Measurements from ENCODE around the gene VWCE.

The VWCE gene

DNA sequence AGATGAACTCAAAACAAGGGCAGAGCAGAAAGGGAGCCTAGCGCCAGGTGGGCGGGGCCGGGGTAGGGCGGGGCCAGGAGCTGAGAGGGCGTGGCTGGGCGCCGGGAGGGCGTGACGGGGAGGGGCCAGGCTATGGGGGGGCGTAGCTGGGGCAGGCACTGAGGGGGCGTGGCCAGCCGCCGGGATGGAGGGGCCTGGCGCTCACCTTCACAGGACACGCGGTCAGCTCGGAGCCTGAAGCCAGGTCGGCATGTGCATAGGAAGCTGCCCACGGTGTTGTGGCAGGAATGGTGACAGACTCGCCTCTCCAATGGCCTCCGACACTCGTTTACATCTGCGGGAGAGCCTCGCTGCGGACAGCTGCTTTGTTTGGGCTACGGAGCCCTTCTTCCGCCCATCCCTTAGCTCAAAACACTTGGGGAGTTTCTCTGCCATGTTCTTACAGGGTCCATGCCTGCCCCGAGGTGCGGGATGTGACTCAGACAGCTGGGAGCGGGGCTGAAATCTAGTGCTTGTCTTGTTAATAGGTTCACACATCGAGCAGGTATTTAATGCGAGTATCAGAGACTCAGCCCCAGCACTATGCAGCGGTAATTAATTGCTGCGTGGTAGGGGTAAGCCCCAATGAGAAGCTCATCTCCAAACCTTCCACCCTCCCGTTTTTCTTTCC is 13.4 kb downstream of the VWCE start:
- DNase-seq (ENCODE audit: low read depth in 2 of 2, low spot score in 1 of 2) = no peak

DNA sequence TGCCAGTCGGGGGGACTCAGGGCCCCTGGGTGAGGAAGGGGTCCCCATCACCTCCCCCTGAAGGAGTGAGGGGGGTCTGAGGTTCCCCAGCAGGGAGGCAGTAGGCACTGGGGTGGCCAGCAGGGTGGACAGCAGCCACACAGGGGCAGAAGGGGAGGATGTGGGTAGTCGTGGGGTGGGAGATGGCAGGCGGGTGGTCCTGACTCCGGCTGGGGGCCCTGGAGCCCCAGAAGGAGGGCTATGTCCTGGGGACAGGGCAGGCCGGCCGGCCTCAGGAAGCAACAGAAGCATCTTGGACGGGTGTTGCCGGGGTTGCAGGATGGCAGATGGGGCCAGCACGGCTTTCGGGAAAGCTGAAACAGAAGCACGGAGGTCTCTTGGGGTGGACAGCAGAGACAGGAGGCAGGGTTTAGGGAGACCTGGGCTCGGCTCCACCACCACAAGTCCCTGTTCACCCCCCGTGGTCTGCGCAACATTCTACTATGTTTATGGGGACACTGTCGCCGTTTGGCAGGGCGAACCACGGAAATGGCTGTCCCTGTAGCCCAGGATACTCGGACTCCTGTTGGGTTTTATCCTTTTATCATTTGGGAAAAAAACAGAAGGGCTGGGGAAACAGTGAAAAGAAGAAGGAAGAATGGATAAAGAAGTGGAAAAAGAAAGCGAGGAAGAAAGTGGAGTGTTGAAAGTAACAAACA is 14.1 kb downstream of the VWCE start:
- DNase-seq (ENCODE audit: low read depth in 2 of 2, low spot score in 1 of 2) = no peak

DNA sequence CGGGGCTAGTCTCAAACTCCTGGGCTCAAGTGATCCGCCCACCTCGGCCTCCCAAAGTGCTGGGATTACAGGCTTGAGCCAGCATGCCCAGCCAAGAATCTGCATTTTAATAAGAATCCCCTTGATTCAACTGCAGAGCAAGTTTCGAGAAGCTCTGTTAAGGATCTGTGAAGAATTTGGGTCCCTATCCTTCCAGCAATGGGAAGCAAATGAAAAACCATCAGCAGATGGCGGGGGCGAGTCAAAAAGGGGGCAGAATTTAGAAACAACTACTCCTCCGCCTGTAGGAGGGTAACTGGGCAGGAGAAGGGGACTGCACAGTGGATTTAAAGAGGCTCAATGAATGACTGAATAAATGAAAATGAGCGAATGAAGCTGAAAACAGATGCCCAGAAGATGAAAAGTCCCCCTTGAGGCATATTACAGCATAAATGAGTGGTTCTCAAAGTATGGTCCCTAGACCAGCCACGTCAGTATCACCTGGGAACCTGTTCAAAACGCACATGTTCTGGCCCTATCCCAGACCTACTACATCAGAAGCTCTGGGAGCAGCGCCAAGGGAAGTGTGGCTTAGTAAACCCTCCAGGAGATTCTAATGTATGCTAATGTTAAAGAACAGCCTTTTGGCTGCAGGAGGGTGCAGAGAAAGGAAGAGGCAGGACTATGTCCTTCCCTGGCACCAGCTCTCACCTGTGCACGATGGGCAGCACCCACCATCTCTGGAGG is 15.0 kb downstream of the VWCE start:
- no peak for DNase-seq (ENCODE audit: low read depth in 2 of 2, low spot score in 1 of 2)

DNA sequence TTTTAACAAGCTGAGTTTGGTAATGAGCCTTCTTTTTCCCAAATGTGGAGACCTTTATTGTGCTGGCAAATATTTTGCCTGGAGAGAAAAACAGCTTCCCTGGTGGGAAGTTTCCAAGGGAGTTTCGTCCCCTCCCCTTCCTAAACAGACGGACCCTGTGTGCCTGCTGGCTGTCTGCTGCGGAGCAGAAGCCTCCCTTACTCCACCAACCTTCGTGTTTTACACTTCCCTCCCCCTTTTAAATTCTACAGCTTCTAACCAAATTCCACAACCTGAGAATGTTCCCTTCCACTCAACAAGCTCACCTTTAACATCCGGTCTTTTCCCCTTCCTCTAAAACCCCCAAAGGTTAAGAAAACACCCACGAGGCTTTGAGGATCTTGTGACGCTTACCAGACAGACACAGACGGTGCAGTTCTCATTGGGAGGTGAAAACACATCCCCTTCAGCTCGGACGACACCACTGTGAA is 17.1 kb downstream of the VWCE start:
- DNase-seq (ENCODE audit: low read depth in 2 of 2, low spot score in 1 of 2) = no peak

DNA sequence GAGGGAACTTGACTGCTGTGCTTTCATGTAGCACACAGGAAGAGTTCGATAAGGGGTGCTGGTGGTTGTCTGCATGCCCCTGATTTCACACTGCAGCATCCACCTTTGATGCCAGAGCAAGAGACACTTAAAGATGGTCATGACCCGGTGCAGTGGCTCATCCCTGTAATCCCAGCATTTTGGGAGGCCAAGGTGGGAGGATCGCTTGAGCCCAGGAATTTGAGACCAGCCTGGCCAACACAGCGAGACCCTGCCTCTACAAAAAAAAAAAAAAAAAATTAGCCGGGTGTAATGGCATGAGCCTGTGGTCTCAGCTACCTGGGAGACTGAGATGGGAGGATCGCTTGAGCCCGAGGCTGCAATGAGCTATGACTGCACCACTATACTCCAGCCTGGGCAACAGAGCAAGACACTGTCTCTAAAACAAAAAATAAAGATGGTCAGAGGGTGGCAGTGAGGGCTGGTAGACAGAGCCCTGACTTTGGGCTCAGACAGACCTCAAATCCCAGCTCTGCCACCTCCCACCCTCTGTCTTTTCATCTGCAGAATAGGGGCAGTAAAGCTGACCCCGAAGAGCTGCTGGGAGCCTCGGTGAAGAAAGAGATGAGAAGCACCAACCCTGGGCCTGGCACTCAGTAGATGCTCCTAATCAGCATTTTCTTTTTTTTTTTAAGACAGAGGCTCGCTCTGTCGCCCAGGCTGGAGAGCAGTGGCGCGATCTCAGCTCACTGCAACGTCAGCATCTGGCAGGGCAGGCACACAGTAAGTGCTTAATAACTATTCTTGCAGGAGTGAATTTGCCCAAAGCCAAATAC is 17.7 kb downstream of the VWCE start:
- DNase-seq (ENCODE audit: low read depth in 2 of 2, low spot score in 1 of 2) = no peak

DNA sequence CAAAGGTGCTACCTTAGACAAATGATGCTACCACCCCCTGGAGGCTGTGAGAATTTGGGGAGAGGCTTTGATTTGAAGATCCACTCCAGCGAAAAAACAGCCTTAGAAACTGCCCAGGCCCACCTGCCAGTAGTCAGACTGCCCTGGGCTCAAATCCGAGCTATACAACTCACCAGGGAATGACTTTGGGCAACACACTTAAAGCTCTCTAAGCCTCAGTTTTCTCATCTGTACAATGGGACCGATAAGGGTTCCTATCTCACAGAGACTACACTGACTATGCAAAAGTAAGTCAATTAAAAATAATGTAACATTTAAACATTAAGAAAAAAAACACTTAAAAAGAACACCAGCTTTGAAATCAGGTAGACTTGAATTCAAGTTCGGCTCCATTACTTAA is 19.9 kb downstream of the VWCE start:
- DNase-seq (ENCODE audit: low read depth in 2 of 2, low spot score in 1 of 2) = no peak

DNA sequence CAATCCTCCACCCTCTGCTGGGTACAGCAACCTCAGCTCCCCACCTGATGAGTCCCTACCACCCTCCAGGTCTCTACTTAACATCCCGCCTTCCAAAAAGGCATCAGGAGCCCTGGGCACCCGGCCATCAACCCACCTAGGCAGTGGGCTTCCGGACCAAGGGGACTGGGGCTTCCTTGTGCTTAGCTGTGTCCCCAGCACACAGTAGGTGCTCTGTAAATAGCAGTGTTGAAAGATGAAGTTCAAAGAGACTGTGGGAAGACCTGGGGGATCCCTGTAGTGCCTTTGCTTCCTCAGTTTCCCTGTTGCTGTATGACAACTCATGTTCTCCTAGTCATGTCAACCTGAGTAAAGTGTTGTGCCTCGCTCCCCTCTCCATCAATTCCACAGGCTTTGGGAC is 21.0 kb downstream of the VWCE start:
- no peak for DNase-seq (ENCODE audit: low read depth in 2 of 2, low spot score in 1 of 2)

DNA sequence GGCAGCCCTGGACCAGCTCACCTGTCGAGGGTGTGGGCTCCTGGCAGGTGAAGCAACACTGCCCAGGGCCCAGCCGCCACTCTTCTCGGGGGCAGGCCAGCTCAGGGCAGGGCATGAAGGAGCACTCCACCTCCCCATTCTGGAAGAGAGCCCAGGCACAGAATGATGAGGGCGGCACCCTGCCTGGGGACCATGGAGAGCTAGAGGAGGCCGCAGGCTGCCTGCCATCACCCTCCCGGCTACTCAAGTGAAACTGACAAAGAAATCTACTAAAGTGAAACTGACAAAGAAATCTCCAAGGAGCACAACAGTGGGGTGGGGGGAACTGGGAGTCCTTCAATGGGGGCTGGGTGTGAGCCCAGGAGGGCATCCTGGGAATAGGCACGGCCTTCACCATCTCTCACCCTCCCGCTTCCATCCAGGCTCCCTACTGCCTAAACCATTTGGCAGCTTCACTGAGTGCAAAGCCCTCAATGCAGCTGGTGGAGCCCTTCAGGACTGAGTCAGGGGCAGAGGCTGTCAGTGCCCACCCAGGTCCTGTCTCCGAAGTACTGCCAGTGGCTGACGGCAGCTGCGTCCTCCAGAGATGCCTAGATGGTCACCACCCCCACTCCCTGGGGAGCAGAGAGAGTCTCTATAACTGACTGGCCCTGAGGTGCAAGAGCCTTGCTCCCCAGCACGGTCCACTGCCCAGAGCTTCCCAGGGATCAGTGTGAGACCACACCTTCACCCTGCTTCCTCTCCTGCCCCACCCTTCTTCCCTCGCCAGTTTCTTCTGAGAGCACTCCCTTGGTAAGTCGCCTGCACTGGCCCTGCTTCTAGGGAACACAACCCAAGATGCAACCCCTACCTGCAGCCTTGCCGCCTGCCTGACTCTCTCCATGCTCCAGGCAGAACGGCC is 21.7 kb downstream of the VWCE start:
- DNase-seq (ENCODE audit: low read depth in 2 of 2, low spot score in 1 of 2) = no peak

DNA sequence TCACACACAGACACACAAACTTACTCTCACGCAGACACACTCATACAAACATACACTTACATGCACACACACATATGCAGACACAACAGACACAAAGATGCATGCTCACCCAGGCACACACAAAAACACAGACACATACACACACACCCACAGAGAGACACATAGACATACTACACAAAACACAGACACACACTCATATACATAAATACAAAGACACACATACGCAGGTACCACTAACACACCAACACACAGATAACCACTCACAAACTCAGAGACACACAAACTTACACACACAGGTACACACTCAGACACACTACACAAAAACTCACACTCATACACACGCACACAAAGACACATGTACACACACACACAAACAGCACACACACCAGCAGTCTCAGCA is 22.4 kb downstream of the VWCE start:
- no peak for DNase-seq (ENCODE audit: low read depth in 2 of 2, low spot score in 1 of 2)

DNA sequence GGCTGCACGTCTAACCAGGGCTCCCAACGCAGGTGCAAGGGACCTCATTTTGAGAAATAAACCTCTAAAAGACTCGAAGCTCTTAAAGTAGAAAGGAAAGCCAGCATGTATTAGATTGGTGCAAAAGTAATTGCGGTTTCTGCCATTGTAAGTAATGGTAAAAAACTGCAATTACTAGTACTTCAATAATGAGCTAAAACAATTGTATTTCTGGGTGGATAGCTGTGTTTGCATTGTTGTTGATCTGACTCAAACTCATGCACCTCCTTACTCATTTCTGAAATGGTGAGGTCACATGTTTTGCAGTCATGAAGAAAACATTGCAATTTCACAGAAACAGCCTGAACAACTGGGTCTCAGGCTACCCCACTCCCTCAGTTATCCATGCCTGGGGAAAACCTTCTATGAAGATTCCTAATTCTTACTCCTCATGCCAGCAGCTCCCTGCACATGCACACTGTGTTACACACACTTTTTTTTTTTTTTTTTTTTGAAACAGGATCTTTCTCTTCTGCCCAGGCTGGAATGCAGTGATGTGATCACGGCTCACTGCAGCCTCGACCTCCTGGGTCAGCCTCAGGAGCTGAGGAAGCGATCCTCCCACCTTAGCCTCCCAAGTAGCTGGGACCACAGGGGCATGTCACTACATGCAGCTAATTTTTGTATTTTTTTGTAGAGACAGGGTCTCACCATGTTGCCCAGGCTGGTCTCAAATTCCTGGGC is 24.6 kb downstream of the VWCE start:
- DNase-seq (ENCODE audit: low read depth in 2 of 2, low spot score in 1 of 2) = no peak

DNA sequence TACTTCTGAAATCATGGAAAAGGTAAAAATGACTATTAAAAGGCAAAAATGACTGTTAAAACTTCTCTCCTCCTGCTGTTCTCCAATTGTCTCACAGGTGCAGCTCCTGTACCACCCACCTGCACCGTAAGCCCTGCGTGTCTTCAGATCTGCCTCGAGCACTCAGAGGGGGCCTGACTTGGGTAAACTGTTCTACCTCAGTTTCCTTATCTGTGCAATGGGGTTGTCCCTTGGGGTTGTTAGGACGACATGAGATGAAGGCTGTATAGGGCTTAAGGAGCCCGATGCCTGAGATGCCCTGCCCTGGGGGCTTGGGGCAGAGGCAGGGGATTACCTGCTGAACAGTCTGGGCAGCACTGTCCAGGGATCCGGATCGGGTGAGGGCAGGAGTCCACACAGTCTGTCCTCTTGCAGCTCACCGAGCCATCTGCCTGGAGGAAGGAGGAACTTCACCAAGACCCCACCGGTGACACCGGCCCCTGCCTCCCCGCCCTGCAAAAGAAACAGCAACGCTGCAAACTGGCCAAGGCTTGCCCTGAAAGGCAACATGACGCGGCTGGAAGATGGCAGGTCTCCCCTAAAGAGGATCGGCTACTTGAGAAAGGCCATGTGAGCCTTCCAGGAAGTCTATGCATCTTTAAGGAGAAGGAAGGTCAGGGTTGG is 26.4 kb downstream of the VWCE start:
- no peak for DNase-seq (ENCODE audit: low read depth in 2 of 2, low spot score in 1 of 2)

DNA sequence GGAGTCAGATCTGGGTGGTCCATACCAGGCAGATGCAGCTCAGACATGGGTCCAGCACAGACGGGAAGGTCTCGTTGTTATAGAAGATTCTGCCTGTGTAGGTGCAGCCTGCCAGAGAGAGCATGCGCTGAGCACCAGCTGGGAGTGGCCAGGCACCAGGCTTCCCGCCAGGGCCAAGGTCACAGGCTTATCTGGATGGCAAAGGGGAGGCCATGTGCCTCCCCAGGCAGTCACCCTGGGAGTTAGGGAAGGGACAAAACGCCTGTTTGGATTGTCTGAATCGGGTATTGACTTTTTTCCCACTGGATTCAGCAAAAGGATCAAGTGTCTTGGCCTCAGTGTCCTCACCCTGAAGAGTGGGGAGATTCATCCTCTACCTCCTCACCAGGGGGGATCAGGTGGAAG is 27.7 kb downstream of the VWCE start:
- DNase-seq (ENCODE audit: low read depth in 2 of 2, low spot score in 1 of 2) = no peak

DNA sequence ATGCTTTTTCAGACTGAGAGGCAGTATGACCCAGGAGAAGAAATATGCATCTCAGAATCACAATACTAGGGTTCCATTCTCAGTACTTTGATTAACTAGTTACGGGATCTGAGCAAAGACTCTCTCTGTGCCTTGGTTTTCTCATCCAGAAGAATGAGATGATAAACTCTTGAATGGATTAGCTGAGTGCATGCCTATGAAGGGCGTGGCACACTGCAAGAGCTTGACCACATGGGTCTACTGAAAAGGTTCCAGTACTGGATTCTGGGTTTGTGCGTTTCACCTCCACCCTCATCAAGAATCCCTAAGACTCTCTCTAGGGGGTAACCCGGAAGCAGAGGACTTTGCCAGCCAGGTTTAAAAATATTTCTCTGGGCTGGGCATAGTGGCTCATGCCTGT is 28.5 kb downstream of the VWCE start:
- DNase-seq (ENCODE audit: low read depth in 2 of 2, low spot score in 1 of 2) = no peak

DNA sequence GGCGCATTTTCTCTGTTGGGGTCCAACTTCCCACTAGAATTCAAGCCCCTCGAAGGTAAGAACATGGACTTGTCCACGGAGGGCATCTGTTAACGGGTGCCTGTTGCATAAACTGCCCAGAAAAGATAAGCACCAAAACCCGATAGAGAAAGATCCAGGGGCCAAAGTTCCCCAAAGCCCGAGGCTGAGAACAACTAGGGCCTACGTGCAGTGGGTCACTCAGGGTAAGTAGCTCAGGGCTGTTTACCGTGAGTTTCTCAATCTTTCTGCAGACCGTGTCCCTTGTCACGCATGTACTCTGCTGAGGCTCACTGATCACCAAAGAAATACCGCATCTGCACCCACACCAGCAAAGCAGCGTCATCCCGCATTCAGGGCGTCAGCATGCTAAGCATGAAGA is 29.8 kb downstream of the VWCE start:
- no peak for DNase-seq (ENCODE audit: low read depth in 2 of 2, low spot score in 1 of 2)

DNA sequence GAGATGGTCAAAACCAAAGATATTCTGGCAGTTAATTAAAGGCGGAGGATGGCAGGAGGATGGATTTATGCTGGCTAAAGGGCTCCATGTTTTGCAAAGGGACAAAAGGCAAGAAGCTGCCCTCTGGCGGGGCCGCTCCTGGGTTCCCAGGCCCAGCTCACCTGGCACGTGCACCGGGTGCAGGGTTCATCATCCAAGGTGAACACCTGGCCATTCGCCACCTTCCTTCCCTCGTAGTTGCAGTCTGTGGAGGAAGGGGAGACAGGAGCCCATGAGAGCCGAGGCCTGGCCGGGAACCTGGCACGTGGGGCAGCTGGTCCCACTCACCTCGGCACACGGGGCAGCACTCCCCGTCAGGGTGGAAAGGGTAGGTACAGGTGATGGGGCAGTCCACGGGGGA is 30.3 kb downstream of the VWCE start:
- DNase-seq (ENCODE audit: low read depth in 2 of 2, low spot score in 1 of 2) = no peak

DNA sequence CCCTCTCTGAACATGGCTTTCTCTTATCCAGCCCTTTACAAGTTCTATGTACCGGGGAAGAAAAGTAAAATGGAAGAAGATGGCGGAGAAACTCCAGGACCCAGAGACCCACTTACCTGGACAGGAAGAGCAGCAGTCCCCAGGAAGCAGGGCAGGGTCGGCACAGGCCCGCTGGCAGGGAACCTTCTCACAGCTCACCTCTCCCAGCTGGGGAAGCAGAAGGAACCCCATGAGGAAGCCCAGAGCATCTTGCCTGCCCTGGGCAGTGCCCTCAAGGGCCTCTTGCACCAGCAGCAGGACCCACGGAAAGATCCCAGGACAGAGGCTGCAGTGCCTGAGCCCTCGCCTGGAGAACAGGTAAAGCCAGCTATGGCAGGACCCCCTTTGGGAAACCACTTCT is 30.7 kb downstream of the VWCE start:
- DNase-seq (ENCODE audit: low read depth in 2 of 2, low spot score in 1 of 2) = no peak

DNA sequence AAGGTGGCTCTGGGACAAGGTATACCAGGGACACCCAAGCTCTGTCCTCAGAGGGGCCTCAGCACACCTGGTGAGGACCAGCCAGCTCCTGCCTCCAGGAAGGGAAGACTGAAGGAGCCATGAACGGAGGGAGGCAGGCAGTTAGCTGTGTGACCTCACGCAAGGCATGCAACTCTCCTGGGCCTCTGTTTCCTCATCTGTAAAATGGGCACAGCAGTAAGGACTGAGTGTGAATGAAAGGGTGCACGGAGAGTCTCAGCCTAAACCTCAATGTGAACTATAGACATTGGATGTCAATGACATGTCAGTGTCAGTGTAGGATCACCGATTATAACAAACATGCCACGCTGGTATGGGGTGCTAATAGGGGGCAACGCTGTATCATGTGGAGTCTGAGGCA is 35.8 kb downstream of the VWCE start:
- no peak for DNase-seq (ENCODE audit: low read depth in 2 of 2, low spot score in 1 of 2)

DNA sequence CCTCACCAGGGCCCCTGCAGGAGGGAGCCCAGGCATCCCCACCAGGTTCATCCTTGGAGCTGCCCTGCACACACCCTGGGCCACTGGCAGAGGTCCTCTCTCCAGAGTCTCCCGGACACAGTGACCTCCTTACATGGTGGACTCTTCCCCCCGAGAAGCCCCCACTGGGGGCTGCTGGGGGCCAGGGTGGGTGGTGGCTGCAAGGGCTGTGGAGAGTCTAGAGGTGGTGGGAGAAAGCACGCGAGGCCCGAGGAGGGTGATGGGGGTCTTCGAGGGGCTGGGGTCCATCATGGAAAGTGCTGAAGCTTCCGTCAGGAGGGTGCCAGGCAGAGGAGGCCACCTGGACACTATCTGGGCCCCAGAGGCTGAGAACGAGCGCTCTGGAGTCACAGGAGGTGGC is 36.6 kb downstream of the VWCE start:
- no peak for DNase-seq (ENCODE audit: low read depth in 2 of 2, low spot score in 1 of 2)

DNA sequence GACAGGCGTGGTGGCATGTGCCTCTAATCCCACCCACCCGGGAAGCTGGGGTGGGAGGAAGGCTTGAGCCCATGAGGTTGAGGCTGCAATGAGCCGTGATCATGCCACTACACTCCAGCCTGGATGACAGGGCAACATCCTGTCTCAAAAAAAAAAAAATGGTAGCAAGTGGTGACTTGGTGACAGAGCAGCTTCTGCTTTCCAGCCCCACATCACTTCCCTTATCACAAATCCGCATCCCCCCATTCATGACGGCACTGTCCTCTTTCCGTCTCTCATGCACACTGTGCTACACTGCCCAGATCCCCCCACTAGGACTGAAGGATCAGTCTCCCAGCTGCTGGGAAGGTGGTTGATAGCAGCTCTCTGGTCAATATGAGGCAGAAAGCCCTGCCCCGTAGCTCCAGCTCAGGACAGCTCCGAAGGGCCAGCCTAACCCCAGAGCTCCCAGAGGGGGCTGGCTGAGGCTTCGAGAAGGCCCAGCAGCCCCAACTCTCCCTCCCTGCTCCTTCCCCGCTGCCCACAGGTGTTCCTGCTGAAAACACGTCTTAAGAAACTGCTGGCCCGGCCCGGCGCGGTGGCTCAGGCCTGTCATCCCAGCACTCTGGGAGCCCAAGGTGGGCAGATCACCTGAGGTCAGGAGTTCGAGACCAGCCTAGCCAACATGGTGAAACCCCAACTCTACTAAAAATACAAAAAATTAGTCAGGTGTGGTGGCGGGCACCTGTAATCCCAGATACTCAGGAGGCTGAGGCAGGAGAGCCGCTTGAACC is 38.2 kb downstream of the VWCE start:
- DNase-seq (ENCODE audit: low read depth in 2 of 2, low spot score in 1 of 2) = no peak

Data from stimulated activated CD8-positive, alpha-beta memory T cell treated with anti-CD3 and anti-CD28 coated beads, Interleukin-4, amount 100 ng/mL, for 4 hours (primary cell).